ENCODE results near the gene CAPN11. TPM values are rescaled to one million over a fixed set of nuclear protein-coding genes. Genes with fewer than 3 reads are reported as not detected.

CAPN11 gene
- total RNA-seq, 1 experiment from 2014 or later, result 0.28 TPM

GRCh38 chr6:44146685-44147084, 11.9 kb upstream of the CAPN11 start:
- no peaks in the 10 kb centered on the region for H3K9me3 Mint-ChIP-seq
- Histone ChIP-seq H3K23me2 (ENCODE audit: insufficient read length, low read depth, low read length, poor library complexity, severe bottlenecking) (no peaks in the 10 kb centered on the region), H3K14ac (ENCODE audit: insufficient read depth, low read length) (no peak overlapping the region), H2BK12ac (ENCODE audit: insufficient read length, low read depth, low read length) (no peak overlapping the region), H4K20me1 (ENCODE audit: control insufficient read depth, insufficient read depth, insufficient read length) (peaks cover 7% of the 10 kb centered on the region), H3K27me3 (ENCODE audit: insufficient read depth, low read length) (no peaks in the 10 kb centered on the region), H3K79me1 (ENCODE audit: insufficient read depth, low read depth, low read length, poor library complexity, severe bottlenecking) (no peaks in the 10 kb centered on the region), H4K5ac (ENCODE audit: insufficient read length, low read depth, low read length) (no peak overlapping the region), H3K23ac (ENCODE audit: insufficient read length, low read depth, low read length) (no peak overlapping the region), H3K4ac (ENCODE audit: low read depth, low read length) (no peak overlapping the region), H2AFZ (ENCODE audit: low read length) (no peak overlapping the region), H2BK5ac (ENCODE audit: insufficient read length, low read length) (no peak overlapping the region), H2BK15ac (ENCODE audit: low read depth, low read length) (no peak overlapping the region), H2BK20ac (ENCODE audit: low read depth, low read length, poor library complexity, severe bottlenecking) (no peak overlapping the region), H3T11ph (ENCODE audit: low read length) (no peak overlapping the region), H4K8ac (replicated peaks; ENCODE audit: insufficient read length, low read depth, low read length) (no peak overlapping the region), H3K4me1 (ENCODE audit: insufficient read depth, low read length) (no peaks in the 10 kb centered on the region), H2AK5ac (ENCODE audit: insufficient read length, low read length) (no peak overlapping the region), H3K18ac (ENCODE audit: insufficient read length, low read depth, low read length) (no peak overlapping the region), H3K9ac (ENCODE audit: extremely low read depth, insufficient read length, low read length) (no peak overlapping the region), H3K56ac (ENCODE audit: insufficient read length, low read depth, low read length) (no peak overlapping the region), H3K79me2 (ENCODE audit: insufficient read depth, low read length) (no peaks in the 10 kb centered on the region), H3K9me3 (ENCODE audit: control insufficient read depth, low read depth, low read length) (no peaks in the 10 kb centered on the region), H4K91ac (ENCODE audit: insufficient read length, low read depth, low read length) (no peak overlapping the region), H3K27ac (ENCODE audit: insufficient read length, low read depth, low read length) (no peak overlapping the region), H3K4me2 (ENCODE audit: insufficient read depth, insufficient read length, low read length) (no peak overlapping the region), H2BK120ac (ENCODE audit: low read depth, low read length, poor library complexity, severe bottlenecking) (no peak overlapping the region)
- H3K36me3 Mint-ChIP-seq (ENCODE audit: insufficient read depth in 1 of 3, low read depth in 3 of 3), result peaks cover 12 to 63% (median 45%) of the 10 kb centered on the region in 3 experiments; a peak in 6 of 7 replicates
- H3K4me3 Mint-ChIP-seq, result no peak overlapping the region
- H3K27ac Mint-ChIP-seq, result peak overlapping the region in 1 of 3 experiments; percentile 15; a peak in 1 of 7 replicates
- peaks cover 2% of the 10 kb centered on the region; the same call in 1 of the 2 replicates for H3K27me3 Mint-ChIP-seq (ENCODE audit: low read depth)
- no peak for TF ChIP-seq CTCF (conservative IDR thresholded peaks at IDR 0.05)
- WGBS (ENCODE audit: extremely low coverage, insufficient read length, low lambda C conversion rate), result no CpG with 5 or more reads among the region's 10 CpGs
- no peak for DNase-seq
- H3K4me1 Mint-ChIP-seq, result peaks cover 3 to 4% of the 10 kb centered on the region in 2 experiments

Measured in H9 (cell line).